GM18951 (cell line): Measurements from ENCODE around the gene STBD1.
"Not testable (repeated sequence)": the region's sequence is repeated elsewhere in the genome, so short reads cannot be mapped to it uniquely, and the experiment has no call there.

Experiments used
- POLR2A ChIP-seq: IDR thresholded peaks from 4 replicates; pipeline ENCODE4 v1.6.1; 2011; ENCODE audit warnings: mild to moderate bottlenecking; ENCODE audit not compliant: insufficient read length, insufficient read depth; ENCODE audit errors: extremely low read depth
- in situ Hi-C: fragments of 300-500 bp; cut with MboI; formaldehyde crosslinking; loops from one replicate; pipeline ENCODE4 v1.12.0; 2022; ENCODE audit warnings: low sequenced_read_pairs, mixed read lengths, inconsistent platforms; ENCODE audit not compliant: unreplicated experiment

STBD1 gene

GRCh38 chr4:76277667-76278066 lies 28.9 kb upstream of the STBD1 start:
- in situ Hi-C loops, result no loop called here
- no peak for TF ChIP-seq POLR2A

- no peak for TF ChIP-seq POLR2A
- in situ Hi-C loops, result no loop called here
Observed at GRCh38 chr4:76278583-76278982, 27.9 kb upstream of the STBD1 start.

GRCh38 chr4:76279462-76279861 lies 27.1 kb upstream of the STBD1 start:
- in situ Hi-C loops, result no loop called here
- no peak for TF ChIP-seq POLR2A

GRCh38 chr4:76280488-76281441 lies 25.8 kb upstream of the STBD1 start:
- no peak for TF ChIP-seq POLR2A
- in situ Hi-C loops, result no loop called here

GRCh38 chr4:76281594-76281993 lies 24.9 kb upstream of the STBD1 start:
- in situ Hi-C loops, result not testable (repeated sequence)

GRCh38 chr4:76282941-76283689 lies 23.4 kb upstream of the STBD1 start:
- in situ Hi-C loops, result no loop called here
- TF ChIP-seq POLR2A, result no peak

- in situ Hi-C loops, result no loop called here
- TF ChIP-seq POLR2A, result no peak
Observed at GRCh38 chr4:76283900-76284299, 22.6 kb upstream of the STBD1 start.

GRCh38 chr4:76287811-76288210 lies 18.7 kb upstream of the STBD1 start:
- in situ Hi-C loops, result not testable (repeated sequence)

- in situ Hi-C loops, result no loop called here
- no peak for TF ChIP-seq POLR2A
Observed at GRCh38 chr4:76292730-76293129, 13.8 kb upstream of the STBD1 start.

GRCh38 chr4:76293772-76294171 lies 12.8 kb upstream of the STBD1 start:
- in situ Hi-C loops, result no loop called here
- TF ChIP-seq POLR2A, result no peak

GRCh38 chr4:76296286-76296820 lies 10.2 kb upstream of the STBD1 start:
- in situ Hi-C loops, result no loop called here

GRCh38 chr4:76298227-76298626 lies 8.3 kb upstream of the STBD1 start:
- in situ Hi-C loops, result no loop called here
- TF ChIP-seq POLR2A, result no peak

More at GRCh38 chr4:76296286-76296820, 10.2 kb upstream of the STBD1 start:
- TF ChIP-seq POLR2A, result no peak

GRCh38 chr4:76300012-76300411 lies 6.5 kb upstream of the STBD1 start:
- TF ChIP-seq POLR2A, result no peak
- in situ Hi-C loops, result no loop called here
